HG03139 (cell line): ENCODE data around the gene GALNT9.

ENCODE experiments used
- ATAC-seq: cut with Tn5 transposase; IDR thresholded peaks from one replicate; pipeline ENCODE4 v1.9.1; 2021; ENCODE audit not compliant: unreplicated experiment

The GALNT9 gene

DNA sequence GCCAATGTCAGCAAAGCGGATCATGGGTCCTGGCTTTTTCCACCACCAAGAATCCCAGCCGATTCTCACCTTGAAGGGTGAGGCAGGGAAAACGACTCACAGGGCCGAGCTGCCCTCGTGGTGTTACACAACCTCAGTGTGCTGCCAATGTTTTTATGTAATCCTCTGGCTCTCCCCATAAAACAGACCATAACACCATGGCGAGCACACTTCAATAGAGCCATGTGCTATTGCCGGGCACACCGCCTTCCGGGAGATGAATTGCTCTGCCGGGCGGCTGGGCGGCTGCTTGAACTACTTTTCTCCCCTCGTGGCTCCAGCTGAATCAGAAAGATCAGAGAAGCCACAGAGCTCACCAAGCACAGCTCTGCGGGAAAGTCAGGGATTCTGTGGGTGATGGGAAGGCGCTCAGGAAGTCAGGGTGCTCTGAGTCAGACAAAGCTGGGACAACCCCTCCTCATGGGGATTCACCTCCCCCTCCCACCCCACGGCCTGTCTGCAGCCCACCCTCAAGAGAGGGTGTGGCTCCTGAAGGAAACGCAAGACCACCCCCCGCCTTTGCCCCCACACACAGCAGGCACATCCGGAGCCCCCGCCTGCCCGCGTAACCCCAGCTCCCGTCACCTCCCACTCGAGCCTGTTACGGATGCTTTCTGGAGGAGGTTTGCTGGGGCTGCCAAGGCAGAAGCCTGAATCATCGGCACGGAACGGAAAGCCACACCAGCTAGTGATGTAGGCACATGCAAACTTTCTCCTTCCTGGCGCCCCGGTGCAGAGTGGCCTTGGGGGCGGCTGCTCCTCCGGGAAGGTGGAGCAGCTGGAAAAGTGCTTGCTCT lies 1.8 kb downstream of the GALNT9 start:
- no peak for ATAC-seq

DNA sequence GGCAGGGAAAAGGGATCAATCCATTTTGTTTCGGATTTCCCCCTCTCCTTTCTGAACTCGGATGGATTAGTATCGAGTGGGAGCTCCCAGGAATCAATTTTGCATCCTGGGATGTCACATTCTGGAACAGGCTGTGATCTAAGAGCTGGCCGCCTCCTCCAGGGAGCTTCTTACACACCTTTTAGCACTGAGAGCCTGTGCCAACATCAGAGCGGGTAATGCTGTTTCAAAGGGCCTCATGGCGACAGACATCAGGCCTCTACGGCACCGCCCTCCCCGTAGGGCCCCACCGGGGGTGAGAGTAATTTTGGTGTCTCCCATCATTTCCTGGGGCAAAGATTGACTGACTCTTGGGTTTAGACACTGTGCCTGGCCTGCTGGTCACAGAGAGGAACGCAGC lies 2.7 kb downstream of the GALNT9 start:
- no peak for ATAC-seq

- ATAC-seq, result no peak
These were observed 3.7 kb downstream of the GALNT9 start for GRCh38 chr12:132325733-132326130.

DNA sequence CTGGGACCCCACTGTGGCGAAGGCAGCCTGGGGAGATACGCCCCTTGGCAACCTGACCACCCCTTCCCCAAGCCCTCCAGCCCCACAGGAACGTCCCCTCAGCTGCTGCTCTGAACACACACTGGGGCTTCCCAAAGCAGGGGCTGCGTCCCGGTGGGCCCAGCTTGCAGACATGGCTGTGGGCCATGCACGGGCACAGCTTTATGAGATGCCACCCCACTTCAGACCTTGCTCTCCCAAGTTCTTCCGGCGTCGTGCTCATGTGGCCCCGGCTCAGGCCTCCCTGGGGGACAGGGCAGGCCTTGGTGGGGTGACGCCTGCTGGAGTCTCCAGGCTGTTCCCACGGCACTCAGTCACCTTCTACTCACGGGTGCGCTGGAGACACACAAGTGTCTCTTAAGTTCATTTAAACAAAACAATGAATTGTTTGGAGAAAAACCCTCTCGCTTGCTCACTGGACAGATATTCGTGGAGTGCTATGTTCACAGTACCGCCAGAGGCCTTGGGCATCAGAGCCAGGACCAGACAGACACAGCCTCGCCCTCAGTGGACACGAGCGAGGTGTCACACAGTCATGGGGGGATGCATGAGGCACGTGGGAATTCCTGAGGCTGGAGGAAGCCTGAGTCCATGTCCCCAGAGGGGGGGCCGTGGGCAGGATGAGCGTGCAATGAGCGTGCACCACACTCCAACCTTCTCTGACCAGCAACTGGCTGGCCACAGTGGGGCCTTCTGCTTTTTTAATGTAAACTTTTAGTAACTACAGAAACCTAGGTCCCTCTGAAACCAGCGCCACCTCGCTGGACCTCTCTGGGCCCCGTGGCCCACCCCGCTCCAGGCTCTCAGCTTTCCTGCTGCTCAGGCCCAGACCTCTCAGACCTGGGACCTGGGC lies 4.3 kb downstream of the GALNT9 start:
- ATAC-seq, result no peak

DNA sequence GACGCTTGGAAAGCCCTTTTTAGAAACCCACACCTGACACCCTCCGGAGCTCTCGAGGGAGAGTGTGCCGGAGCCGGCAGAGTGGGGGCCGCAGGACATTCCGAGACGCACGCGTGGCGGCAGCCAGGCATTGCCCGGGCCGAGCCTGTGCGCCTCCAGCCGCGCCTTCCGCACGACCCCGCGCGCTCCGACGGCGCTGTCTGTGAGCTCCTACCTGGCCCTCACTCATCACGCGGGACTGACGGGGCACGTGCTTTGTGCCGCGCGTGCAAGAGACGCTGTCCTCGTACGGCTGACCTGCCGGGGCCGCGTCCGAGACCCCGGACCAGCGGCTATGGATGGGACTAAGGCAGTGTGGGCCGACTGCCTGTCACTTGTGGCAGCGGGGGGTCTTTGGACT lies 5.2 kb downstream of the GALNT9 start:
- no peak for ATAC-seq

DNA sequence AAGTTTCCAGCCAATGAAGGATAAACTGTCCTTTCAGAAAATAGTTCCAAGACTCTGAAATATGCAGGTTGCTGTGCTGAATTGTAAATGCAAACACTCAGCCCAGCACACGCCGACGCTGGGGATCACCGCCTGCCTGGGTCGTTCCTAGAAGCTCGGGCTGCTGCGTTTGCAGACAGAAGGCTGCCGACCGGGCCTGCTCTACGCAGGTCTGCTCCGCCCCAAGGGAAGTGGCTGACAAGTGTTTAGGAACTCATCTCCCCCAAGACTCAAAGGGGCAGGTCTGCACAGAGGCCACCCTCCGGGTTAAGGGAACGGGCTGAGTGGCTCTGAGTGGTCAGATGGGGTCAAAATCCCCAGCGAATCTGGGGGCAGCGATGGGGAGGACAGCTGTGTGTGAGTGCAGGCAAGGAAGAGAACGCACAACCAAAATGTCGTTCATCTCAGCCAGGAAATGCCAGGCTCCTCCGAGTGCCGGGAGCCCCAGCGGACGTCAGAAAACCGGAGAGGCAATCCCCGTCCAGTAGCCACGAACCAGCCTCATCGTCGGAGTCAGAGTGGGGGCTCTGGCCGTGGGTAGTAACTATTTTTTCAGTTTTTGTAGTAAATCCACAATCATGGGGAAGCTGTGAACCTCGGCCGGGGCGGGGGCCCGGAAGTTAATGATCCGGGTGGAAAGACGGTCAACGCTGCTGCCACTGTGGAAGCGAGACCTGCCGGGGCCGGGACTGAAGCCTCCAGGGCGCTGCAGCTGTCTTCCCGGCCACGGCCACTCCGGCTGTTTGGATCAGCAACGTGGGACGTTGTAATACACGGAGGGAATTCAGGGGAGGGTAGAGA lies 6.0 kb downstream of the GALNT9 start:
- ATAC-seq, result no peak

DNA sequence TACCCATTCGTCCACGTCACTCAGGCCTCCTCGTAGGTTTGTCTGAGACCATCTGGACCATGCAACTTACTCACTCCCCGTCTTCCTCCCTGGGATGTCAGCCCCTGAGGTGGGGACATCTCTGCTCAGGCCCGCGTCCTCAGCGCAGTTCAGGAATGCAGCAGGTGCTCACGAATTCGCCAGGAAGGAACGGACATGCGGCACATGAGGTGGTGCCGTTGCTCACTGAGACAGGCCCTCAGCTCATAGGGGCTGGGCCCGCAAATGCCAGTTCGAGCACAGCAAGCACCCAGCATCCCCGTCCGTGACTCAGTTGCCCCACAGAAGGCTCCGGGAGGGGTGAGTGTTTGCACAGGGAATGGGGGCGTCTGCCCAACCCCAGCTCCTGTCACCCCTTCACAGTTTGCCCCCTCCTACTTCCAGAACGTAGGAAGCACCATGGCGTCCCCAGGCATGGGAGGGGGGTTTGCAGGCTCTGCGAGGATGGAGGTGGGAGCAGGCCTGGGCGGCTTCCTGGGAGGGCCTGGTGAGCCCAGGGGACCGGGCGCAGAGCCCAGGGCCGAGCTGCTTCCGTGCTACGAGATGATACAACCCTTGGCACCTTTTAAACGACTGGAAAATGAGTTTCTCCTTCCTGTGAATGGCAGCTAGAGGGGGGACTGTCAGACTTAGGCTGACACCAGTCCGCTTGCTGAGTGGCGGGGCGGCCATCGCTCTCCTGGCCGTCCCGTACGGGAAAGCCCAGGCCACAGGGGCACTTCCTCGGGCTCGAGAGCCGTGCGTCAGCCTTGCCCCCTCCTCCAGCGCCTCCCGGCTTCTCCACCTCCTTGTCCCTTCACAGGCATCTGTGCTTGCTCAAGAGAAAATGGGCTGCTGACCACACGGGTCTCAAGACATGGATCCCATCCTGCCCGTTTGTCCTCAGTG lies 6.9 kb downstream of the GALNT9 start:
- ATAC-seq, result no peak

GRCh38 chr12:132321321-132322118 lies 7.9 kb downstream of the GALNT9 start:
- no peak for ATAC-seq

DNA sequence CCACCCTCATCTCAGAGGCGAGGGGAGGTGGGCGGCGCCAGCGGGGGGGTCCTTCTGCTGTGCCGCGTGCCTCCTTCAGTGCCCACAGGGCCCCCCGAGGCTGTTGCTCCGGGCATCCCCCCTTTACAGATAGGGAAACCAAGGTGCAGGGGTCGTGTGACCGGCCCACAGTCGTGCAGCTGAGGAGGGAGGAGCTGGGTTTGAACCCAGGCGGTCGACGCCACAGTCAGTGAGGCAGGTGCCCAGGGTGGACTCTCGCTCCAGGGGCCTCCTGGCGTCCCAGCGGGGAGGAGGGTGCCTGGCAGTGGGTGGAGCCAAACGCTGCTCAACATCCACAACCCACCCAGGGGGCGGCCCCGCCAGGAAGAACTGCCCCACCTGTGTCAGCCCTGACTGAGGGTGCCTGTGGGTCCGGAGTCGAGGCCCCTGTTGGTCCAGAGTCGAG lies 8.6 kb downstream of the GALNT9 start:
- ATAC-seq, result no peak

DNA sequence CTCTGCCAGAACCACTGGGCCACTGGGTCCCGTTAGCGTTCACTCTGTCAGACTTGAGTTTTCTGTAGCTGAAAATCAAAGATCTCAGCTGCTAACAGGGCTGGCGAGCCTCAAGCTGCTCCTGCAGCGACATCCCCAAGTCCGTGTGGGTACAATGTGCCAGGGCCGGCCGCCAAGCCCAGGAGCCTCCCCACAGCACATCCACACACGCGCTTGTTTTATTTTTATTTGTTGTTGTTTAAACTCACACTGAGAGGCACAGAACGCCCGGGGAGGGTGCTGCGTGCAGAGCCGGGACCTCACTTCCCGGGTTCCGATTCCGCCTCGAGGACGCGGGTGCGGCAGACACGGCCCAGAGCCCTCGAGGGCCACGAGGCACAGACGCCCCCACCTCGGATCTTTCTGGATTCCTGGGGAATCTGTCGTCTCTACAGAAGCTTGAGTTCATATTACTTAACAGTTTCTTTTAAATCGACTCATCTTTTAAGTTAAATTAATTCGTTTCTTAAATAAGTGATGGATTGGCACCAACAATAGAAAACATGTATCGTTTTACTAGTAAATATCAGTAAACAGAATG lies 9.3 kb downstream of the GALNT9 start:
- ATAC-seq, result no peak

DNA sequence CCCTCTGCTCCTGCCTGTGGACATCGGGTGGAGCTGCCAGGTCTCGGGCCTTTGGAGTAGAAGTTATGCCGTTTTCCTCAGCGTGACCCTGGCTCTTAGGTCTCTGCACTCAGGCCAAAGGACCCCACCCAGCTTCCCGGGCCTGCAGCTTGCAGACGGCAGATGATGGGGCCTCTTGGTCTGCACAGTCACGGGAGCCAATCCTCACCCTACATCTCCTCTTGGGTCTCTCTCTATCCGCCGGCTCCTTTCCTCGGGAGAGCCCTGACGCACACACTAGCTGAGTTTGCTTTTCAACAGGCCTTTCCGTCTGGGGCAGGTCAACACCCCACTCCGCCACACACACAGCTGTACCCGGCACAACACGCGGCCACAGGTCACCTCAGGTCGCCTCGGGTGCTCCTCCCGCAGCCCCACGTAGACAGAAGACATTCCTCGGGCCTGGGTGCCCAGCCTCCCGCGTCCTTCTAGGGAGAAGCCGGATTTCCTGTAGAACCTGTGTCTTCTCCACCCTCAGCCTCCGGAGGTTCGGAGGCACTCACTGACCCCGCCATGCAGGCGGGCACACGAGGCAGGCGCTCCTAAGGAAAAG lies 9.9 kb downstream of the GALNT9 start:
- ATAC-seq, result no peak

DNA sequence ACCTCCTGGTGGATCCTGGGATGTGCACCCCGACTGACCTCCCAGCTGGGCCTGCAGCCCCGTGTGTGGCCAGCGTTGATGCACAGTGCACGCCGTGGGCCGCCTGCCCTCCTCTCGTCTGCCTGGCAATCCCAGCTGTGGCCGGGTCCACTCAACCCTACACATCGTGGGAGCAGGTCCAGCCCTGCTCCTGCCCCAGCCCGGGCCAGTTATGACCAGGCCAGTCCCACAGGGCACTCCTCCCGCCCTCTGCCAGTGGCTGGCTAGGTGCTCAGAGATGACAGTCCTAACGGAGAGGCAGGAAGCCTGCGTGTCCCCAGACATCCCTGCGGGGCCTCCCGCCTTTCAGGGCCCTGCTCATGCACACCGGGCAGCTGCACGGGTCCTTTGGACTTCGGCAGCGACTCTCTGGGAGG lies 10.8 kb downstream of the GALNT9 start:
- no peak for ATAC-seq

- ATAC-seq, result no peak
These were observed 11.3 kb downstream of the GALNT9 start for GRCh38 chr12:132318135-132318534.

DNA sequence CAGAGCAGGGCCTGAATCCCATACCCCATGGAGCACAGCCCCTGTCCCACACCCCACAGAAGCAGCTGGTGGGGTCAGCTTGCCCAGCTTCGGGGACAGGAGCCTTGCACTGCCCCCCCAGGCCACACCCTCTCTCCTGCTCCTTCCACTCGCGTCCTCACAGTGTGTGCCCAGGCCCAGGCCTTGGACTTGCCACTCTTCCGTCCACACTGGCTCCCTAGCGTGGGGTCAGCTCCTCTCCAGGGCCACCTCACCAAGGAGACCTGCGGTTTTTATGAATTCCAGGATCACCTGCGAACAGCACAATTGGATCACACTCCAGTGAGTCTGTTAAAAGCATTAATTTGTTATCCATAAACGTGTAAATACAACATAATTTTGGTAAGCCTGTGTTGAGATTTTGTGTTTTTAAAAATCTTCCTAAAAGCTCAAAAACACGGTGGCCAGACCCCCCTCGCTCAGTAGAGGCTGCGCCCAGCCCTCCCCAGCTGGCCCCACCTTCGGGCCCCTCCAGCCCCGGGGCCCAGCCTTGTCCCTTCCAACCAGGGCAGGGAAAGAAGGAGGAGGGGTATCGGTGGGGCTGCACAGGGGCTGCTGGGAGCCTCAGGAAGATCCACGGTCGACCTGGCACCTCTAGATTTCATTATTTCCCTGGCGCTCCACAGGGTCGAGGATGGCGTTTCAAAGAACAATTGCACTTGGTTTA lies 12.0 kb downstream of the GALNT9 start:
- ATAC-seq, result no peak

DNA sequence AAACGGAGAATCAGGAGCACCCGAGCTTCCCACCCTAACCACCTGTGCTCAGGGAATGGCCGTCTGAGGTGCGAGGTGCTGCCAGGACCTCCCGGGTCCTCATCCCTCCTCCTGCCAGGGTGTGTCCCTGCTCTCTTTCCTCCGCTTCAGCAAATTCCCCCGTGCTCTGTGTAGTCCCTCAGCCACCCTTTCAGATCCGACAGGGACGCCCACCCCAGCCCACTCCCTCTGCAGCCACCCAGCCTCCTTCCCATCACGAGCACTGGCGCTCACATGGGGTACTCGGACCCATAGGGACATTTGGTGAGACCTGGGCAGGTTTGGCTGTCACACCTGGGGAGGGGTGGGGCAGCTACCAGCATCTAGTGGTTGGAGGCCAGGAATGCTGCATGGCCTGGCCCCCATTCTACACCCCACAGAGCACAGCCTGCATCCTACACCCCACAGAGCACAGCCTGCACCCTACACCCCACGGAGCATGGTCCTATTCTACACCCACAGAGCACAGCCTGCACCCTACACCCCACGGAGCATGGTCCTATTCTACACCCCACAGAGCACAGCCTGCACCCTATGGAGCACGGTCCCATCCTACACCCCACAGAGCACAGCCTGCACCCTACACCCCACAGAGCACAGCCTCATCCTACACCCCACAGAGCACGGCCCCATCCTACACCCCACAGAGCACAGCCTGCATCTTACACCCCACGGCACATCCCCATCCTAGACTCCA lies 12.7 kb downstream of the GALNT9 start:
- ATAC-seq, result no peak

DNA sequence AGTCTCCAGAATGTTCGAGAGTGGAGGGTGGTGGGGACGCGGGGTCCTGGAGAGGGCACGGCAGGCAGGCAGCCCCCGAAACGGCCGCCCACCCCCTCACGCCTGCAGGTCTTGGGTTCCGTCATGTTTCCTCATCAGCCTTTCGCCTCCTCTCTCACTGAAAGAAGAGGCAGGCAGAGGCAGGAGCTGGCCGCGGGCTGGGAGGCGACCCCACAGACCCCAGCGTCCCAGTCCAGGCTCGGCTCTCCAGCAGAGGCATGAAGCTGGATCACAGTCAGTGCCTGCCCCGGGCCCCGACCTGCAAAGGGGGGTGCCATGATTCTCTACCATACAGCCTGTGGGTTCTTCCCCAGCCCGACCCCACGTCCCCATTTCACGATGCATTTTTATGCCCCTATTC lies 13.4 kb downstream of the GALNT9 start:
- no peak for ATAC-seq

GRCh38 chr12:132315507-132315906 lies 13.9 kb downstream of the GALNT9 start:
- no peak for ATAC-seq
